Endothelial cell (in vitro differentiated cells): ENCODE results near the gene COX10. TPM values are rescaled to one million over a fixed set of nuclear protein-coding genes. Genes with fewer than 3 reads are reported as not detected.

Experiments used
- DNase-seq: peaks from one replicate; pipeline ENCODE4 v3.0.0; 2021; ENCODE audit warnings: low spot score
- H3K27ac Mint-ChIP-seq: one replicate; pipeline ENCODE4 v1.8.0; 2021; ENCODE audit warnings: mixed read lengths, inconsistent platforms; ENCODE audit not compliant: unreplicated experiment
- H3K27me3 Mint-ChIP-seq: one replicate; pipeline ENCODE4 v1.8.0; 2021; ENCODE audit warnings: mild to moderate bottlenecking, moderate library complexity, mixed read lengths, inconsistent platforms; ENCODE audit not compliant: unreplicated experiment
- H3K36me3 Mint-ChIP-seq: one replicate; pipeline ENCODE4 v1.8.0; 2021; ENCODE audit warnings: mild to moderate bottlenecking, low read depth, mixed read lengths, inconsistent platforms; ENCODE audit not compliant: unreplicated experiment
- H3K4me1 Mint-ChIP-seq: one replicate; pipeline ENCODE4 v1.8.0; 2021; ENCODE audit warnings: mild to moderate bottlenecking, mixed read lengths, inconsistent platforms; ENCODE audit not compliant: unreplicated experiment
- H3K4me3 Mint-ChIP-seq: one replicate; pipeline ENCODE4 v1.8.0; 2021; ENCODE audit warnings: mild to moderate bottlenecking, mixed read lengths, inconsistent platforms; ENCODE audit not compliant: unreplicated experiment
- H3K9me3 Mint-ChIP-seq: one replicate; pipeline ENCODE4 v1.8.0; 2021; ENCODE audit warnings: mixed read lengths, inconsistent platforms; ENCODE audit not compliant: unreplicated experiment
- CTCF ChIP-seq: fragments of 200-600 bp; sonication (generic); IDR thresholded peaks from one replicate; pipeline ENCODE4 v1.5.0; 2021; ENCODE audit warnings: antibody characterized with exemption; ENCODE audit not compliant: unreplicated experiment
- total RNA-seq: library from RNA; stranded (reverse); fragmentation: NEBNext Ultra II Directional; extraction: Animal tissue kit (Norgen Biotek cat#: 25700); gene quantifications from one replicate; pipeline ENCODE4 v1.2.1, GENCODE V29; 2021; ENCODE audit not compliant: unreplicated experiment

Gene COX10
- total RNA-seq, 1 donor from 2014 or later = 12.5 TPM

GRCh38 chr17:14038206-14038605 lies 31.1 kb upstream of the COX10 start:
- DNase-seq = no peak
- H3K9me3 Mint-ChIP-seq = no peaks in the 10 kb centered on the region
- TF ChIP-seq CTCF = no peak

GRCh38 chr17:14042411-14042810 lies 26.9 kb upstream of the COX10 start:
- Mint-ChIP-seq H3K27ac (no peak overlapping the region), H3K9me3 (no peaks in the 10 kb centered on the region), H3K4me1 (no peaks in the 10 kb centered on the region), H3K36me3 (no peaks in the 10 kb centered on the region), H3K4me3 (no peak overlapping the region), H3K27me3 (peaks cover 2% of the 10 kb centered on the region)
- no peak for DNase-seq
- TF ChIP-seq CTCF = no peak

More at GRCh38 chr17:14038206-14038605, 31.1 kb upstream of the COX10 start:
- Mint-ChIP-seq H3K4me3 (no peak overlapping the region), H3K27ac (no peak overlapping the region), H3K27me3 (peaks cover 2% of the 10 kb centered on the region), H3K36me3 (no peaks in the 10 kb centered on the region), H3K4me1 (no peaks in the 10 kb centered on the region)

- H3K4me3 Mint-ChIP-seq = no peak overlapping the region
- no peaks in the 10 kb centered on the region for H3K9me3 Mint-ChIP-seq
- DNase-seq = no peak
- TF ChIP-seq CTCF = no peak
- H3K36me3 Mint-ChIP-seq = no peaks in the 10 kb centered on the region
- no peaks in the 10 kb centered on the region for H3K4me1 Mint-ChIP-seq
- no peak overlapping the region for H3K27ac Mint-ChIP-seq
- peaks cover 3% of the 10 kb centered on the region for H3K27me3 Mint-ChIP-seq
Observed at GRCh38 chr17:14044702-14045101, 24.6 kb upstream of the COX10 start.

GRCh38 chr17:14046978-14047377 lies 22.3 kb upstream of the COX10 start:
- no peak overlapping the region for H3K27ac Mint-ChIP-seq
- H3K4me3 Mint-ChIP-seq = no peak overlapping the region
- peaks cover 2% of the 10 kb centered on the region for H3K27me3 Mint-ChIP-seq
- no peaks in the 10 kb centered on the region for H3K4me1 Mint-ChIP-seq
- H3K36me3 Mint-ChIP-seq = no peaks in the 10 kb centered on the region
- TF ChIP-seq CTCF = no peak
- no peak for DNase-seq
- no peaks in the 10 kb centered on the region for H3K9me3 Mint-ChIP-seq

GRCh38 chr17:14047591-14047990 lies 21.7 kb upstream of the COX10 start:
- Mint-ChIP-seq H3K4me1 (no peaks in the 10 kb centered on the region), H3K27ac (no peak overlapping the region), H3K36me3 (no peaks in the 10 kb centered on the region), H3K4me3 (no peak overlapping the region), H3K27me3 (peaks cover 1% of the 10 kb centered on the region), H3K9me3 (no peaks in the 10 kb centered on the region)
- TF ChIP-seq CTCF = no peak
- no peak for DNase-seq
